ENCODE results near the gene RELL2. TPM values are rescaled to one million over a fixed set of nuclear protein-coding genes. Genes with fewer than 3 reads are reported as not detected.
A peak's percentile ranks its signal among the peaks of the same experiment; 100 is the strongest.

RELL2 gene
- polyA plus RNA-seq, 12 donors = 0.10 to 0.84 (median 0.29) TPM; not detected in 2

DNA sequence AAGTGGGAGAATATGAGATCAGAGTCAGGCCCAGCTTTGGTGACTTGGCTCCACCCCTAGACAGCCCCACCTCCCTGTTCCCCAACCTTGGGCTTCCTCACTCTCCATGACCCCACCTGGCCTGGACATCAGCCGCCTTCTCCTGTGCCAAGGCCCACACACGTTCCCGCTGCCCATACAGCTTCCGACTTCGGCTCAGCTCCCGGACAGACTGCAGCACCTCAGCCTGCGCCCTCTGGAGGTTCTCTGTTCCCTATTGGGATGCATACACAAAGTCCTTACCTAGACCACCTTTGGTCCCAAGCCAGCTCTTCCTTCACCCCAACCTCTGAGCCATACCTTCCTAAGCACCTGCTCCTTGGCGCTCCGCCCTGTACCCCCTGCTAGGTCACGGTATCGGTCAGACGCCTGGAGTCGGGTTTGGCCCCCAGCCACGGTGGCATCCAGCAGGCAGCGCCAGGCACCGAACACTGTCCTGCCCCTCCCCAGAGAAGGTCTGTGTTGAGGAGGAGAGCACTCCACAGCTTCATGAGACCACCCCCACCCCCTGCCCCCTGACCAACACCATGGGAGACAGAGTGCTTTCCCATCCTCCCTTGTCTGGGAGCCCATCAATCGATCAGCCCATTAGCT is 12.4 kb downstream of the RELL2 start:
- no peak for DNase-seq

- no peak for DNase-seq
These were observed 13.2 kb downstream of the RELL2 start for GRCh38 chr5:141649972-141650371.

DNA sequence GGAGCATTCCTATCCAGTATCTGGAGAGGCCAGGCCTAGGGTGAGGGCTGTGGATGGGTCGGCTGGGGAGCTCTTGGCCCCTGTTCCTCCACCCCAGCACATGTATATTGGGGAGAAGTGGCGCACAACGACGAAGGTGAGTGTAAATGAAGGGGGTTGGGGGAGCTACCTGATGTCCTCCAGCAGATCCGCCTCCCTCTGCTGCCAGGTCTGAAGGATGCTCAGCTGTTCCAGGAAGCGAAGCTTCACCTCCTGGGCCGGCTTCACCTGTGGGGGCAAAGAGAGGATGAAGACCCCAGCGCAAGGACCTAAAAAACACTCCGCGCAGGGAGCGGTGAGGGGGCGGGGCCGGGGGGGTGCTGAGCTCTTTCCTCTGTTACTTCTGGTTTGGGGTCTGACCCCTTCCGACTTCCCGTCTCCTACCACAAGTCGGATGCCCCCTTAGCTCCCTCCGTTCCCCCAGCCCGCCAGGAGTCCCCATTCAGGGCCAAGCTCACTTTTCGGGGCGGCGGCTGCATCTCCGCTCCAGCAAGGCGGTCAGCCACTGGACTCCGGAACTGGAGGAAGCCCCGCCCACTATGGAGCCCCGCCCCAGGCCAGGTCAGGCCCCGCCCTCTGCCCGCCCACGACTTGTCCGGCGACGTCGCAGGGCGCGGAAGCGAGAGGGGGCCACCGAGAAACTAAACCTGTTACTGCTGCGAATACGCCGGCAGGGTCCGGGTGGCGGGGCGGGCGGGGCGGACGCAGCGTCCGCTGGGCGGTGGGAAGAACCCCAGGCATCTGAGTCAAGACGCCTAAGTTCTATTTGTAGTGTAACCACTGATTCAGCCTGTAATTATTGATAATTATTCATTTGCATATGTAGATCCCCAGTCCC is 14.3 kb downstream of the RELL2 start, which contains the start of gene FCHSD1:
Gene FCHSD1, minus strand, starts transcription at position 568 of the 877 bp plus-strand sequence. Its CDS starts 50 bp downstream, at position 518.
- peak; percentile 80 for DNase-seq

GRCh38 chr5:141651728-141652105 is 14.9 kb downstream of the RELL2 start:
- no peak for DNase-seq

- DNase-seq = no peak
These were observed 17.5 kb downstream of the RELL2 start for GRCh38 chr5:141654298-141654697.

DNA sequence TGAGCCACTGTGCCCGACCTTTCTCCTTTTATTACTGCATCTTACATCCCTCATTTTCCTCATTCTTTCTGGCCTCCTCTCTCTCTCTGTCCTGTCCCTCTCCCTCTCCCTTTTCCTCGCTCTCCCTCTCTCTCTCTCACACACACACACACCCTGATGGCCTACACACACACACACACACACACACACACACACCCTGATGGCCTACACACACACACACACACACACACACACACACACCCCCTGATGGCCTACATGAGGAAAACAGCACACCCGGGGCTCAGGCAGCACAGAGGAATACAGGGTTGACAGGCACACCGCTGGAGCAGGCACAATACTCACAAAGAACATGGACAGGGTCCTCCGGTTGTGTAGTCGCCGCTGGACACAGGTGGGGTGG is 18.2 kb downstream of the RELL2 start:
- DNase-seq = no peak

GRCh38 chr5:141656396-141656795 is 19.6 kb downstream of the RELL2 start:
- no peak for DNase-seq

GRCh38 chr5:141657404-141657803 is 20.6 kb downstream of the RELL2 start:
- no peak for DNase-seq

- DNase-seq = no peak
These were observed 21.2 kb downstream of the RELL2 start for GRCh38 chr5:141657937-141658545.

DNA sequence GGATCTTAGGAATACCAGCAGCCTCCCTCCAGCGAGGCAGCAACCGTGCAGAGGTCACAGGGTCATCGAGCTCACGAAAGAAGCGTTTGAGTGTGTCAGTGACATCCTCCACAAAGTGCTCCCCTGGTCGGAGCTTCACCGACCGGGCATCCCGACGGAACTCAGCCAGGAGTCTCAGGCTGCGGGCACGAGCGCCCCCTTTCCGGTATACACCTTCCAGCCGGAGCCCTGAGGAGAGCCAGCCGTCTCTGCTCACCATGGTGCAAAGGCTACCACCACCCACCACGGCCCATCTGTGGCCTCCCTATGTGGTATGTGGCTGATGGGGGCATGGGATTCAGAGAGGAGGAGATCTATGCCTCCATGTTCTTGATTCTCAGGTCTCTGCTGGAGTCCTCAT is 25.2 kb downstream of the RELL2 start:
- DNase-seq = no peak

DNA sequence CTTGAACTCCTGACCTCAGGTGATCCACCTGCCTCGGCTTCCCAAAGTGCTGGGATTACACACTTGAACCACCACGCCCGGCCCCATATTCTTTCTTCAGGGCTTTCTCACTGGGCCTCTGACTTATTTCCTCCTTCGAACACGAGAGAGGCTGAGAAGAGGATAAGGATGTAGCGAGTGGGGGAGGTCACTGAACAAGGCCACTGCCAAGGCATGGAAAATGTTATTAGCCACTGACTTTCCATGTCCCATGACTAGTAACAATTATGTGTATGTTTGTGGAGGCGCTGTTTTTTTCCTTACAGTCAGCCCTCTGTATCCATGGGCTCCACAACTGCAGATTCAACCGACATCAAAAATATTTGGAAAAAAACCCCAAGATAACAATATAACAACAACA is 26.7 kb downstream of the RELL2 start:
- no peak for DNase-seq

DNA sequence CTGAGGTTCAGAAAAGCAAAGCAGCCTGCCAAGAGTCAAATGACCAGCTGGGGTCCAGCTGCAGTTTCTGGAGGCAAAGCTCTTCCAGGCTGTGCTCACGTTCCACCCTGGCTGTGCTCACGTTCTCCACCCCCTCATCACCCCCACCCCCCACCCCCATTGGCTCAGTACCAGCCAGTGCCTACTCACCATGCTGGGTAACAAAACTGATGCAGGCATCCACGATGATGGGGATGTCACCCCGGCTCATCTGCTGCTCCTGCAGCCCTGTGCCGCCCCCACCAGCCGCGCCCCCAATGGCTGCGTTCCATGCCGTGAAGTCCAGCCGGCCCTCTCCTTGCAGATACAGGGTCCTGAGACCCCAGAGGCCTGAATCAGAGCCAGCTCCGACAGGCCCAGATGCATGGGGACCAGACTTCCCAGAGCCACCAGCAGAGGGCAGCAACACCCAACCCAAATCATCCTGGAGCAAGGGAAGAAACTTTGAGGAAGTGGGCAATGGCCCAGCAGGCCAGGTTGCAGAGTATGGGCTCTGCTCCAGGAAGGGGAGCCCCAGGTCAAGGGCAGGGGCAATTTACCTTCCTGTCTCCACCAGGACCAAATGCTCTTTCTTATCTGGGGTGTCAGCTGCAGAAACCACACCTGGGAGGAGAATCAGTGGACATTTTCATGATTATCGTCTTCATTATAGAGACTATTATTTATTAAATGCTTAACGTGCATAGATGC is 28.1 kb downstream of the RELL2 start:
- peak; percentile 65 for DNase-seq

- DNase-seq = no peak
These were observed 29.5 kb downstream of the RELL2 start for GRCh38 chr5:141665995-141666940.

DNA sequence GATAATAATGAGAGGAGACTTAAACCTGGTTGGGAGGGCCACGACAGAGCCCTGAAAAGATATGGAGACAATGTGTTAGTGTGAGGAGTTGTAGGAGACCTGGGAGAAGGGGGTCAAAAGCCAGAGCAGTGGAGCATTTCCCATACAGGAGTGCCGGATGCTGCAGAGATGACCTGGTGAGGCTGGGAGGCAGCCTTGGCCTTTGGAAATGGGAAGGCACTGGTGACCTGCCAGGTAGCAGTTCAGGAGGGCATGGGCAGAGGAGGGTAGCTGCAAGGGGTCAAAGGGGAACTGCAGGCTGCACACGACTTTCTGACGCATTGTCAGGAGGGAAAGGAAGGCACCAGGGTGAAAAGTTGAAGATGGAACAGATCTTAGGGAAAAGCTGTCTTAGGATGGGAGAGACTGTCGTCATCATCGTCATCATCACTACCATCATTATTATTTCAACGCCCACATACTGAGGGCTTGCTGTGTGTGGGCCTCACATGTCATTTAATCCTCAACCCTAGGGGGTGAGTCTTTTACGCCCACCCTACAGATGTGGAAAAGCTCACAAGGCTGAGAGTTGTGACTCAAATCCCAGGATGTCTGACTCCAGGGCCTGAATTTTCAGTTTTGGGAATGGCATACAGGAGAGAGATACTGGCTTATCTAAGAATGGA is 31.9 kb downstream of the RELL2 start:
- no peak for DNase-seq

GRCh38 chr5:141669520-141669919 is 32.7 kb downstream of the RELL2 start:
- no peak for DNase-seq

DNA sequence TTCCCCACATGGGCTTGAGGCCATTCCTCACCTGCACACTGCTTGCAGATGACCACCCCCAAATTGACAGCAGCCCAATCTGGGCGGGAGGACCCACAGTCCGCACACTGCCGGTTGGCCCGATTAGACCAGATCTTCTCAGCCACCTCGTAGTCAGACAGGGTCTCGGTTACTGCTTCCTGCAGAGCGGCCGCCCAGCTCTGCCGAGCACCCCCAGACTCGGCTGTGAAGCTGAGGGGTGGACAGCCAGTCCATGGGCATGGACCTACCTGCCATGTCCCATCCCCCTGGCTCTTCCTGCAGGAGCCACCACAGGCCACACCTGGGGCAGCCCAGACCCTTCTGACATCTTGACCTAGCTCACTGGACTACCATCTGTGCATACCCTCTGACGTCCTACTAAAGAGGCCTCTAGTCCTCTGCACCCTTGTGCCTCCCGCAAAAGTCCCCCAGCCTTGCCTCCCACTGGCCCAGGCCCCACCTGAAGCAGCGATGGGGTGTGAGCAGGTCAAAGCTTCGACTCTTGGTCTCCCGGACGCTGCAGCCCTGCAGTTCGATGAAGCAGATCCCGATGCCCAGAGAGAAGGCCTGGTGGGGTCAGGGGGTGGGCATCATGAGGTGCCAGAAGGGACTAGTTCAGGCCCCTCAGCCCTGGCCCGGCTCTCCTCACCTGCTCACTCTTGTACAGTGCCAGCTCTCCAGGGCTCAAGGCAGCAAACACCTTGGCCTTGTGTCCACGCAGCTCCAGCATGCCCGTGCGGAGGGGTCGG is 35.5 kb downstream of the RELL2 start:
- DNase-seq = no peak

- DNase-seq = no peak
These were observed 36.3 kb downstream of the RELL2 start for GRCh38 chr5:141672841-141673813.

DNA sequence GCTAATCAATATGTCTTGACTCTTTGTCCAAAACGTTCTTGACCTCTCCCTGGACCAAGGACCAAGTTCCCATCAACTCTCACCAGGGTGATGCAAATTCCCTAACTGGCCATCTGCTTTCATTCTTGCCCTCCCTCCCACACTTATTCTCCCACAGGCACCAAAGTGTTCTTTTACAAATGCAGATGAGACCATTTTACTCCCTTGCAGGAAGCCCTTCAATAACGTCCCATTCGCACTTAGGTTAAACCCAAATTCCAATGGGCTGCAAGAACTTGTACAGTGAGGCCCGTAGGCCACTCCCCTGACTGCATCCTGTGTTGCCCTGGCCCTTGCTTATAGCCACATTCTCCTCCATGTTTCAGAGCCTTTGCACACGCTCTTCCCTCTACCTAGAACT is 38.0 kb downstream of the RELL2 start:
- DNase-seq = no peak
